Measurements from ENCODE around the gene FHOD3.
A peak's percentile ranks its signal among the peaks of the same experiment; 100 is the strongest.

Gene FHOD3

GRCh38 chr18:36415625-36416024, 118.1 kb downstream of the FHOD3 start:
- DNase-seq: no peak

DNA sequence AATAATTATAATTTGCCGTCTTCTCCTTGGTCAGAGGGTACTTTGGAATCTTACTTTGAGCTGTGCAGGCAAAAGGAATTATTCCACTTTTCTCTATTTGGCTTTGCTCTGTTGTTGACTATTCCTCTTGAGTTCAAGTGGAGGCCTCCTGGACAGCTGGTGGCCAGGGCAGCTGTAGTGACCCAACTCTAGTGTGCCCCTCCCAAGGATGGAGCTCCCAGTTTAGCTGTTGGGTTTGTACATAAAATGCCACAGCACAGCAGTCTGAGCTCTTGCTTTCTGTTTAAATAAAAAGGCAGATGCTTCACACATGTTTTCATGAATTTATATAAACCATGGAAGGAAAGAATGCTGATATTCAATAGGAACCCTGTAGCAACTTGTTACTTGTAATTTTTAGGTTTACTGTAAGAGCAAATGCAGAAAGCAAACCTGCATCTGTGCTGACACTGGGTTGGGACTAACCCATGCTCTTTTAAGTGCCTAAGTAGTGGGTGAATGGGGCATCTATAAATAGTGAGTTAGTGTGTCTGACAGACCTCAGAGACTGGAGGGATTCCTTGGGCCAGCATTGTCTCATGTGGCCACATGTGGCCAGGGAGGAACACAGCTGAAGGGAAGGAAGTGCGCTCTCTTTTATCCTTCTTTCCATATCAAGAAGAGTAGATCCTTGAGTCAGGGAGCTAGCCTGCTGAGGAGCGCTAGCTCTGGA, 121.8 kb downstream of the FHOD3 start:
- no peak for DNase-seq

DNA sequence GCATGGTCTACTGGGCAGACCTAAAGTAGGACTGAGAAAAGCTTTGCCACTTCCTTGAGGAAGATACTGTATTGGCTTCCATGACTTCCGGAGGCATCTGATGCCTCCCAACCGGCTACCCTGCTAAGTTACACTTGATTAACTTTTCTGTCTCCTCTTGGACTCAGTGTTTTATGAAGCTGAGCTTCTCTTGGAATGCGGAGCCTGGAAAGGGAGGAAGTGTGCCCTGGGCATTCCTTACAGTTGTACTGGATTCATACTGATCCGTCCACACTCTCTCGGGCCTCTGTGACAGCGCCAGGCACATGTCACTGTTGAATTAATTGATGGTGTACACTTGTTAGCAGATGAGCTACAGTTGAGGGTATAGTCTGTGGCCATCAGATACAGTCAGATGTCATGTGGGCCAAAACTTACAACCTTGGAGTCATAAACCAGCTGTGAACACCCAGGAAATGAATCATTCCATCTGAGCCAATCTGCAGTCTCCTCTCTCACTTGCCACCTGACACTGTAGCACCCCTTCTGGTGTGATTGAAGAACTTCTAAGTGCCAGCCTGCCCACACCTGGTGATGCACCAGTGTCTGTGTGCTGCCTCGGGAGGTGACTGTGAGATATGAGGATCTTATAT, 122.5 kb downstream of the FHOD3 start:
- no peak for DNase-seq

DNA sequence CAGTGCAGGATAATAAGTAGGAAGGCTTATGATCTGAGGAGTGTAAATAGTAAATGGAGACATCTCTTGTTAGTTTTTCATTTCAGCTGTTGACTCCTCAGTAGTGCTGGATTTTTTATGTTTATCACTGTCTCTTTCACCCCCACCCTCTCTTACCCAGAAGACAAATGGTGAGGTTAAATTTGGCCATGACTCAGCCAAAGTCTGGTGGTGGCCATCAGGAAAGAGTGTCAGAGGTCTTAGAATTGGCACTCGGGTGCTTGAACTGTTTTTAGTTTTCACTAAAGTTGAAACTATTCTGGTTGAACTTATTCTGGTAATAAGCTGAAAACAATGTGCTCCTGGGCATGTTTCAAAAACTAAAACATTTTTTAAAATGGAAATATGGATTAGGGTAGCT, 123.3 kb downstream of the FHOD3 start:
- no peak for DNase-seq

GRCh38 chr18:36424741-36425142, 127.2 kb downstream of the FHOD3 start:
- no peak for DNase-seq

GRCh38 chr18:36427369-36427768, 129.9 kb downstream of the FHOD3 start:
- DNase-seq: no peak

DNA sequence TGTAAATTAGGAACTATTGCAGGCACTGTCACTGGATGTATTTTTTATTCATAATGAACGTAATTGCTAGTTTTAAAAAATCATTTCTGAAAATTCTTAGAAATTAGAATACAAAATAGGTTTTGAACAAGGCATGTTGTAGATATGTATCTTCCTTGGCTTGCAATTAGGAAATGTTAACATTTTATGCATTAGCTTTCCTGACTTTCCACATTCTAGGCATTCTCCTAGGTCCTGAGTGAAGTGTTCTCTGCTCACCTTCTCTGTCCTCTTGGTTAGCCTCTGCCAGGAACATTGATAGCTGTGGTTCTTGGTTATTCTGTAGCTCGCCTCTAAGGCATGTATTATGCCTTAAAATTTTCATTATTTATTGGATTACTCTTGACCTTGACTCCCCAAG, 130.3 kb downstream of the FHOD3 start:
- no peak for DNase-seq

DNA sequence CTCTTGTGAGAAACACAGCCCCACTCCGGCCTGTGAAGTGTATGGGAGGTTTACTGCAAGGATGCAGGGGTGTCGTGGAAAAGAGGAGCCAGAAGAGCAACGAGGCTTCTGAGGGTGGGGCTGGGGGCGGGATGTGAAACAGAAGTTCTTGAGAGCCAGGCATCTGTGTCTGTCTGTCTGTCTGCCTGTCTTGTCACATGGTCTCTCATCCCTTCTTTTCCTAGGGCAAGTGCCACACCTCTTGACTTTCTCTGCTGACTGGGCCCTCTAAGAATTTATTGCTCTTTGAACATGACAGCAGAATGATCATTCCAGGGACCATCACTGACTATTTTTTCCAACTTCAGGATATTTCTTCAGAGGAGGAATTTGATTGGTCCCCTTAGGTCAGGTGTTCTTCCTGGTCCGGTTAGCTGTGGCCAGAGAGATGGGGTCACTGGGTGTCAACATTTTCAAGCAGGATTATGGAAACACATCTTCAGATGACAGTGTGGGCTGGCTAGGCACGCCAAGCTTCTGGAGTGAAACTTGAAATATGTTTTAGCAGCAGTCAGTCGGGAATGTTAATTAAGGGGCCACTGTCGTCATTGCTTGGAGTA, 131.0 kb downstream of the FHOD3 start:
- no peak for DNase-seq

DNA sequence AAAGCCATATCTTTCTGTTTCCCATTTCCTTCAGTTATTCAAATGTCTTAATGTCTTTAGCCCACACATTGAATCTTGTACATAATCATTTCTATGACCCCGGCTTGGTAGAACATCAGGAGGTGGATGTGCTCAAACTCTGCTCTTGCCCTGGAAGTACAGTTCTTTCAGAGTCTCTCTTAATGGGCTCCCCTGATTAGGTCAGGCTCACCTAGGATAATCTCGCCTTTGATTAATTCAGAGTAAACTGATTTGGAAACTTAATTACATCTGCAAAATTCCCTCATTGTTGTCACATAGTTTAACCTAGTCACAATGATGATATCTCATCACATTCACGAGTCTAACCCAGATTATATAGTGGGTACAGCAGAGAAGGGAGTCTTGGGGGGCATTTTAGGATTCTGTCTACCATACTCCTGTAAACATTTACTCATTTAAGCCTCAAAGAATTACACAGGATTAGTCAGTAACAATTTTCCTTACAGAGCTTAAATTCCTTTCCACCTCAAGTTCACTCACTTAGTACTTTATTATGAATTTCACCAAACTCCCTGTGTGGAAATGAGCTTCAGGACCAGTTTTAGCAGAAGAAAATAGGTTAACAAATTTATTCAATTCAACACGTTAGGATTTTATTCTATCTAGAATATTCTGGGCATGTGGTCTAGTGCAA, 135.5 kb downstream of the FHOD3 start:
- DNase-seq: no peak

DNA sequence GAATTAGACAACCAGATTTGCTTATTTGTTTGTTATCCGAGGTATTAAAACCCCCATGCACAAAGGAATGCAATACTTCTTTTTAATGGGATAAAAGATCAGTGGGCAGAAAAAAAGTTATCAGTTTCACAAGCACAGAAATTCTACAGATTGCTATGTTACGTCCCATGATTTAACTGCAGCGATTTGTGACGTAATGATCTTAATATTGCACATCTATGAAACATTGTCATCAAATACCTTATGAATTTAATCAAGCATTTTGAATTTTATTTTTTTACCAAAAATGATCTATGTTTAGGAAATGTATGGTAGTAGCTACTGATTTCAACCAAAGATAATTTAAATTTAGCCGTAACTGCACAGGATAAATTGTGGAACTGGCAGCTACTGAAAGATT, 138.9 kb downstream of the FHOD3 start:
- DNase-seq: no peak

GRCh38 chr18:36440614-36441013, 143.1 kb downstream of the FHOD3 start:
- no peak for DNase-seq

DNA sequence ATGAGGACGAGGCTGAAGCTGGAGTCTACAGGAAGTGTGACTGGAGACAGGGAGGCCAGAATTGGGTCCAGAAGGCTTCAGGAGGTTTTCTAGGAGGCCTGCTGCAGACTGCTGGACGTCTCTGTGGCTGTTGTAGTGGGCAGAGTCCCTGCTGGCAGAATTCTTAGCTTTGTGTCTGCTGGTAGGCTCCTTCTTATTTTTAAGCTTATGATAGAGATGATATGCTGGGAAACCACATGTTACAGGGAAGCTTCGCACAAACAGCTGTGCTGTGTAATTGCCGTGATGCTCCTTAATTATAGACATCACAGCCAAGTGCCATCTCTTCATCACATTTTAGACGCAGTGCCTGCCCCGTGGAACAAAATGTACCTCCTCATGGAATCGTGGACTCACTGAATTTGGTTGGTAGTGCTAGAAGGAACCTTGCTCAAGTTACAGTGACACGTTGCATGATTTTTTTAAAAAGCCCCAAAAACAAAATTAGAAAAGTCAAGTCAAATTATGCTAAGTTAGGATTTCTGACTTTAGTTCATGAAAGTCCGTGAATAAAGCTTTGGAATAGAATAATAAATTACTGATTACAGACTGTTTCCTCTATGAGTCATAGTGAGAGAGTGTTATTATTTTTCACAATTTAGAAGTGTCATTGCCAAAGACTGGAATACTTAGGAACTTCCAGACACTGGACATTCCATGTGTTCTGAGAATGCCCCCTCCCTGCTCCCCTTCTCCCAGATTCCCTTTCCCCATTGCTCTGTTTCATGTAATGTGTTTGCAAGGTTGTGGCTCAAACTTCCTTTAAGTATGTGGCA, 144.1 kb downstream of the FHOD3 start:
- DNase-seq: no peak

DNA sequence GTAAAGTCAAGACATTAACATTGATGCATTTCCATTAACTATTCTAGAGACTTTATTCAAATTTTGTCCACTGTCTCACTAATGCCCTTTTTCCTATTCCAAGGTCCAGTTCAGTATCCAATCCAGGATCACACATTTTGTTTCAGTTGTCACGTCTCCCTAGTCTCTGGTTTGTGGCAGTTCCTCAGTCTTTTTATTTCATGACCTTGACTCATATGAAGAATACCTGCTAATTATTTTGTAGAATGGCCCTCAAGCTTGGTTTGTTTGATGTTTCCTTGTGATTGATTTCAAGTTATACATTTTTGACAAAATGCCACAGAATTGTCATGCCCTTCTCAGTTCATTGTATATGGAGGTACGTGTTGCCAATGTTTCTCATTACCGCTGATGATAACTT, 145.2 kb downstream of the FHOD3 start:
- no peak for DNase-seq

GRCh38 chr18:36446059-36446458, 148.5 kb downstream of the FHOD3 start:
- no peak for DNase-seq

GRCh38 chr18:36448384-36449290, 151.1 kb downstream of the FHOD3 start:
- DNase-seq: no peak

DNA sequence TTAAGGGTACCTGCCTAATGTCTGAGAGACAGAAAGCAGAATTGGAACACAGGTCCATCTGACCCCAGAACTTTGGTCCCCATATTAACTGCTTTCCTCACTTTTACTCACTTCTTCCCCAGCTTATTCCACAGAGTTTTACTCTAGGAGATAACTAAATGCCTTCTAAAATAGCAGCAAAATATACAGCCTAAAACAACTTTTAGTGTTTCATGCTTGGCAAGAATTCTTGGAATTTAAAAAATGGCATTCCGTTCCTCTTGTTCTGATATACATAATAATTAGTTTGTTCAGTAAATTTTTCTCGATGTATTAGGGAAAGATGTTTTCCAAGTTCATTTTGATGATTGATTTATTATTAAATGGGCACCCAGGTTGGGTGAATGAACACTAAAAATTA, 151.9 kb downstream of the FHOD3 start:
- DNase-seq: no peak

DNA sequence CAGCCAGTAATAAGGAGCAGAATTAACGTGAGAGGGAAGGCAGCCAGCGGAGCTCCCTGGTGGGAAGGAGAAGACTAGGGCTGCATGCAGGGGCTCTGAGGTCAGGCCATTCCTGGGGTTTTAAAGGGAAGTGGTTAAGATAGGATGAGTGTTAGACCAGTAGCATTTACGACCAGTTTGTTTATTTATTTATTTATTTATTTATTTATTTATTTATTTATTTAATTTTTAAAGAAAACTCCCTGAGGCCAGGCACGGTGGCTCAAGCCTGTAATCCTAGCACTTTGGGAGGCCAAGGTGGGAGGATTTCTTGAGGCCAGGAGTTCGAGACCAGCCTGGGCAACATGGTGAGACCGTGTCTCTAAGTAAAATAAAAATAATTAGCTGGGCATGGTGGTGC, 152.8 kb downstream of the FHOD3 start:
- DNase-seq: no peak

DNA sequence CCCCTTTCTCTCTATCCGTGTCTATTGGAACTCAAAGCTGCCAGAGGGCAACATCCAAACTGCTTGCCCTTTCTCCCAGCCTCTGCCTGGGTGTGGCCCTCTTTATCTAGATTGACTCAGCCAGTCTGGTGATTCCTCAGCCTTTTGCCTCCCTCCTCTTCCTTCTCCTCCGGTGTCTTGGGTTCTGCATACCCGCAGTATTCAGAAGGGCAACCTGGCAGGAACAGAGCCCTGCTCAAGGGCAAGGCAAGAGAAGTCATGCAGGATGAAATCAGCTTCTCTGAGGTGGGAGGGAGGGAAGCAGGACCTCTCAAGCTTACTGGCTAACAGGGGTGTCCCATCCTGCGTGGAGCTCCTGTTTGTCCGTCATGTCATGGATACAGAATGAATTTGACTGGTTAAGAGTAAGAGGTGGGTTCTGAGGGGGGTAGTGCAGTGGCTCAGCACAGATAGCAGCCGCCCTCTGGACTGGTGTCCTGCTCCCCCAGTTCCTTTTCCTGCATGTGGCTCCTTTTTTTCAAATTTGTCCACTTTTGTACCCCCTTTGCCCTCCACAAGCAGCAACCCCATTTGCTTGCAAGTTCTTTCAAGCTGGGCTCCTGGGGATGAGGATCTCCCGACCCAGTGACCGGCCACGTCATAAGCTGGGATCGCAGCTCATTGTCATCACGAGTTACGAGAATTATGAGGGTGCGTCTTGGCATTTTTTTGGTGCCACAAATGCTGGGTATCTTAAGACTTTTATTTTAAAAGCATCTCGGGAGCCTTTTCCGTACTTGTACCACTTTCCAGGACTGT, 154.1 kb downstream of the FHOD3 start:
- DNase-seq: no peak

GRCh38 chr18:36454245-36454644, 156.7 kb downstream of the FHOD3 start:
- DNase-seq: peak; percentile 18

GRCh38 chr18:36454848-36455458, 157.4 kb downstream of the FHOD3 start:
- peak; percentile 71 for DNase-seq

DNA sequence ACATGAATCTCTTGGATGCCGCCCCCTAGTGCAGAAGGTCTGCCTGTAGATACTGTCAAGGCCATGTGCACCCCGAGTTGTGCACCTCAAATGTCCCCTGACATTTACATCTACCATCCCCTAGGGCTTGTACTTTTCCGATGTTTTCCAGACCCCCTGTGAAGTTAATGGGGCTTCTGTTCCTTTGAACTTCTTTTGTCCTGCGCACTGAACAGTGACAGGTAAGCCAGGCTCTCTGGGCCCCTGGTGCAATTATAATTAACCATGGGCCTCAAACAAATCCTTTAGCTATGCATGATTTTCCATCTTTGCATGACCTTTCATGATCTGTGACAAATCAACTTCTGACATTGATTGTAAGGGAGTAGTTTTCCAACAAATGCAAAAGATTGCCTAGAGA, 158.4 kb downstream of the FHOD3 start:
- DNase-seq: no peak
